Fibroblast of skin of left biceps (primary cell): ENCODE data around the gene RASGRF1.

ENCODE experiments used
- DNase-seq, 2 experiments: peaks; one replicate each; pipeline ENCODE4 v3.0.0-alpha.2; 2013; ENCODE audit warnings: low read depth in 2 of 2

The RASGRF1 gene

DNA sequence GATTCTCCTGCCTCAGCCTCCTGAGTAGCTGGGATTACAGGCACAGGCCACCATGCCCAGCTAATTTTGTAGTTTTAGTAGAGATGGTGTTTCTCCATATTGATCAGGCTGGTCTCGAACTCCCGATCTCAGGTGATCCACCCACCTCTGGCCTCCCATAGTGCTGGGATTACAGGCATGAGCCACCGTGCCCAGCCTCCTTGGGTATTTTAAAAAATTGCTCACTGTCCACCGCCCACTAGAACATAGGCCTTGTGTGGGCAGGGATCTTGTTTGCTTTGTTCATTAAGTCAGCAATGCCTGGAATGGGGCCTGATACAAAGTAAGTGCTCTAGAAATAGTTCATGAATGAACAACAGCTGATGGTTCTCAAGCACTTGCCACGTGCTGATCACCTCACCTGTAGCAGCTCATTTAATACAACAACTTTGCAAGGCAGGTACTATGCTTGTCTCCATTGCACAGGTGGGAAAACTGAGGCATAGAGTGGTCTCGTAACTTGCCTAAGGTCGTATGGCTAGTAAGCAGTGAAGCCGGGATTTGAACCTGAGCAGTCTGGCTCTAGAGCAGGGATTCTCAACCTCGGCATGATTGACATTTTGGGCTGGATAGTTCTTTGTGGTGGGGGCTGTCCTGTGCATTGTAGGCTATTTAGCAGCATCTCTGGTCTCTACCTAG lies 133.0 kb downstream of the RASGRF1 start:
- no peak for DNase-seq

DNA sequence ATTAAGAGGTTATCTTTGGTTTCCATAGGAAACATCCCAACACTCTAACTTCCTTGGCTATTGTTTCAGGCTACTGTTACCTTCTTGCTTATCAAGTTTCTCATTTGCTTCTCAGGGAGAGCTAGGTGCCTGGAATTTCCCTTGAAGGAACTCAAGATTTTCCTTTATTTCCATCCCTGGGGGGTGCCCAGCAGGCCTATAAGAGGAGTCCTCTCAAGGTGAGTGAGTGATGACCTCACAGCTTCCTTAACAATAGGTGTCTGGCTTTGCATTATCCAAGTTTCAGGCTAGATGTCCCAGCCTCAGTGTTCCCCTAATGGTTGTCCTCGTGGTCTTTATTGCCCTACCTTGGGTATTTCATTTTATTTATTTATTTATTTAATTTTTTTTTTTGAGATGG lies 133.6 kb downstream of the RASGRF1 start:
- DNase-seq: no peak

- no peak for DNase-seq
These were observed 135.2 kb downstream of the RASGRF1 start for GRCh38 chr15:78955355-78955754.

DNA sequence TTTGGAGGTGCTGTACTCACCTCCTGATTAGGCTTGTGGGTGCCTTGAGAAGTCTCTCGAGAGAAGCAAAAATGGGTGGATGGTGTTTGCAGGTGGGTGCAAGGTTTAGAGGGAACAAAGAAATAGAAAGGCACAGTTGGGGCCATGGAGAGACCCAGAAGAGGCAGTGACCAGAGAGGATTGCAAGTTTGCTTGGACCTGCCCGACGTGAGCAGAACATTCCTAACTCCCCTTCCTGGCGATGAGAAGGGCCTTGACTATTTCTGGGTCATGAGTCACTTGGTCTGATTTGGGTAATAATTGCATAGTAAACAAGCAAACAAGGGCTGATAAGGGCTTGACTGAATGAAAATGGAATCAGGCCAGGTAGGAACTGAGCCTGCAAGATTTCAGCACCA lies 138.7 kb downstream of the RASGRF1 start:
- no peak for DNase-seq

- peak in 1 of 2 experiments; percentile 4 for DNase-seq
These were observed 139.4 kb downstream of the RASGRF1 start for GRCh38 chr15:78950902-78951840.

GRCh38 chr15:78950343-78950742 lies 140.2 kb downstream of the RASGRF1 start:
- DNase-seq: no peak

DNA sequence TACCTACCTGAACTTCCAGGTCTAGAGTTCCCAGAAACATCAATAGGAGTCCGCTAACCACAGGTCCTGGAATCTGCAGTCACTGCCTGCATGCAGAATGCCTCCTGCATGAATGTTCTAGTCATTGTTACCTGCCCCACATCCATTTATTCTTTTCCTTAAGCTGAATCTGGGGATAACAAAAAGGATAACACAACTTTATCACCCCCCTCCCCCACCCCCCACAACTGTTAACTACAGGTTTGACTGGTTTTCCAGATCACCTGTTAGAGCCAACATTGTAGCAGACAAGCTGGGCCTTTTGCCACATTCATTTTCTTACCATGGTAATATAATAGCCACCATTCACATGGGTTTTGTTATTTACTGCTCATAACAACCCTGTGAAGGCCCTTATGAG lies 141.1 kb downstream of the RASGRF1 start:
- no peak for DNase-seq

- DNase-seq: no peak
These were observed 143.1 kb downstream of the RASGRF1 start for GRCh38 chr15:78947506-78947905.

- no peak for DNase-seq
These were observed 144.1 kb downstream of the RASGRF1 start for GRCh38 chr15:78946493-78946892.

GRCh38 chr15:78944669-78945407 lies 145.7 kb downstream of the RASGRF1 start, which contains the start of gene CTSH:
Gene CTSH, minus strand, starts transcription at chr15:78945046. Its CDS starts 65 bp downstream, at chr15:78944981.
- DNase-seq: no peak

- DNase-seq: no peak
These were observed 146.4 kb downstream of the RASGRF1 start for GRCh38 chr15:78944202-78944625.

DNA sequence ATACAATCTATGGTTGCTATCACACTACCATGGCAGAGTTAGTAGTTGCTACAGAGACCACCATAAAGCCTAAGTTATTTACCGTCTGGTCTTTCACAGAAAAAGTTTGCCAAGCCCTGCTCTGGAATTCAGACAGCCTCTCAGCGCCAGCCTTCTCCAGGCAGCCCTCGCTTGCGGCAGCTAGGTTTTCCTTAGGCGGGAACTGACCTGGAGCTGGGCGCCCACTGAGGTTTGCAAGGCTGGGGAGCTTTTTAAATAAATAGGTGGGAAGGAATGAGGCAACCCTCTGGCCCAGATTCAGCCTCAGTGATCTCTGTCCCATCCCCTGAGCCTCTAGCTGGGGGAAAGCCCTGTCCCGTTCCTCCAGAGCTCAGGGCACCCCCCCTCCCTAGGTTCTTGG lies 146.9 kb downstream of the RASGRF1 start:
- DNase-seq: no peak

DNA sequence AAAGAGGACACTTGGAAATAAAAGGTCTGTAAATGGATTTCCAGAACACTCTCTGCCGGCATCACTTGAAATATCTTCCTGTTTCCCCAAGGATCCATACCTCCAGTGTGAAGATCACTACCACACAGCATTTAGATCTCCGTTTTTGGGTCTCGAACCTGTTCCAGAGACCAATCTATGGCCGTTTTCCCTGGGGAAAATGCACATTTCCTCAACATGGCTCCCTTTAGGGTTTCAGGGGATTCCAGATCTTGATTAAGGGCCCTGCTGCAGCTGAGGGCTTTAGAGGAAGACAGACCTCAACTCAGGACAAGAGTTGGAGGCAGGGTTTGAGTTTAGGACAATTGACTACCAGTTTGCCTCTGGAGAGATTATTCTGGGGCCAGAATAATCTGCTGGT lies 147.8 kb downstream of the RASGRF1 start:
- no peak for DNase-seq

DNA sequence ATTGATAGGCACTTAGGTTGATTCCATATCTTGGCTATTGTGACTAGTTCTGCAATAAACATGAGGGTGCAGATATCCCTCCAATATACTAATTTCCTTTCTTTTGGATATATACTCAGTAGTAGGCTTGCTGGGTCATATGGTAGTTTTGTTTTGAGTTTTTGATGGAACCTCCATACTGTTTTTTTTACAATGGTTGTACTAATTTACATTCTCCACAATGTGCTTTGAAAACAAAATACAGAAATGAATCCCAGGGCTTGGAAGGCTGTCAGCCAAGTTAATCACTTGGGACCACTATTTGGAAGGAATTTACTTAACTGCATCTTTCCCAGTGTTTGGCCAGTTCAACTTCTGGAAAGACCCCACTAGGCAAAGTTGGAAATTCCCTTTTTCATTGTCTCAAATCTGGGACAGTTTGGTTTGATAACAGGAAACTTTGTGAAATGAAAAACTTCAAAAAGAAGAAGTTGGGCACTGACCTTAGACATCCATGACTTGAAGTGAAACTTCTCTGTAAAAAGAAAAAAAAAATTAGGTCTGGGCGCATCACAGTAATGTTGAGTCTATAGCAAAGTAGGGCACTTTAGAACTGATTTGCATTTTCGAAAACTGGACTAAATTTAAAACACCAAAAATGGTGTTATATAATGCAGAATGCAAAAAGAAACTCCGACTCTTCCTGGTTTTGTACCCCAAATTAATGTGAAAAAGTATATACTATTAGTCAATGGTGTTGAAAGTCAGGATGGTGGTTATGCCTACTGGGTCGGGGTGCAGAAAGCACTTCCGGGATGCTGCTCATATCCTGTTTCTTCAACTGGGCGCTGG lies 151.7 kb downstream of the RASGRF1 start:
- DNase-seq: no peak

- DNase-seq: no peak
These were observed 153.3 kb downstream of the RASGRF1 start for GRCh38 chr15:78937132-78937739.

GRCh38 chr15:78934655-78935023 lies 155.9 kb downstream of the RASGRF1 start:
- DNase-seq: no peak

DNA sequence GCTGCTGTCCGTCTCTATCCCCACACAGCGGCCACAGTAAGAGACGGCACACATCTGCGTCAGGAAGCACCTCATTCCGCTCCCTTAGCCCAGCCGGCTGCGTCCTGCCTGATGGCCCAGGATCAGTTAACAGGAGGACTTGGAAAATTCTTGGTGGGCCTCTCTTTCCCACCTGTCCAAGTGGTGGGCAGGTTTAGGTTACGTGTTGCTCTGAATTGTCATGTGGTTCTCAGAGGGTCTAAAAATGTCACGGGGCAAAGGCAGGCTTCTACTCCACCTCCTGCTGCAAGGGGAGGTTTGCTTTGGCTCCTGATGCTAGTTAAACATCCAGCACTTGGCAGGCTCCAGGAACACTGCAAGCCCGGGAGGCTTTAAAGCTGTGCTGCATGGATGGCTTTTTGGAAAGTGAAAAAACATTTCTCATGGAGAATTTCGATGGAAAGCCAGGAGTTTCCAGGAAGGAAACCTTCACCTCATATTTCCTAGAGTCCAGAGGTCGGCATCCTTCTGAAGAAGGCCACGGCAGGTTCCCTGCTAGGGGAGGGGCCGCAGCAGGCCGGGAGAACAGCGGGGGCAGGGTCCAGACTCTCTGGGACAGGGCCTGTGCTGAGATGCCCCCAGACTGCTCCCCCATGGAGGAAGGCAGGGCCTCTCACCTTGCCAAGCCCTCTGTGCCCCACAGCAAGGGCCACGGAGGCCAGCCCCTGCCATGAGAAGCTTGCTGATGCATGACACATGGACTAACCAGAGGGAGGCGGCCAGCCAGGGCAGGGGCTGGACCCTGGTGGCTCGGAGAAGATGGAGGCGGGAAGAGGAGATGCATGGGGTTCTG lies 156.5 kb downstream of the RASGRF1 start:
- no peak for DNase-seq

GRCh38 chr15:78933187-78933822 lies 157.3 kb downstream of the RASGRF1 start:
- no peak for DNase-seq

DNA sequence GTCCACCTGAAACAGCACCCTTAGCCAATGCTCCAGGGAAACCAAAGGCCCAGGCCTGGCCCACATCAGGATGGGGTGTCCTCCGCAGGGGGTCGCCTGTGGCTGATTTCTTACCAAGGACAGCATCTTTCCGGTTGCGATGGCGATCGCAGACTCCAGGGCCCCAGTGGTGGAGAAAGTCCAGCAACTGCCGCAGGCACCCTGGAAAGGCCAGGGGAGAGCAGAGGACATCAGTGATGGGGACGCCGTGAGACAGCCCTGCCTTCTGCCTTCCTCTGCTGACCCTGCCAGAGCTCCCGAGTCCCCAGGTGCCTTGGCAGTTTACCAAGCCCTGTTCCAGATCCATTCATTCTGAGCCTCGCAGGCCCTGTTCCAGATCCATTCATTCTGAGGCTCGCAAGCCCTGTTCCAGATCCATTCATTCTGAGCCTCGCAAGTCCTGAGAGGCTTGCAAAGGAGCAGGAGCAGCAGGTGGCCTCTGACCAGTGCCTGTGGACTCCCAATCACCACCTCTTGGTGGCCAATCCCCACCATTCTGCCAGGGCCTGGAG lies 158.2 kb downstream of the RASGRF1 start:
- no peak for DNase-seq
